Fibroblast of lung (primary cell): ENCODE results near the gene VAPB. TPM values are rescaled to one million over a fixed set of nuclear protein-coding genes. Genes with fewer than 3 reads are reported as not detected.

Source experiments
- DNase-seq, 2 donors: peaks; one replicate each; pipeline versions ENCODE4 v3.0.0 to v3.0.0-alpha.2; 2010; ENCODE audit warnings: low read depth in 2 of 2
- H2AFZ ChIP-seq: 2 replicates; pipeline ENCODE4 v1.5.1; 2012; ENCODE audit warnings: low read length, control low read depth, inconsistent platforms
- H3K27ac ChIP-seq: 2 replicates; pipeline ENCODE4 v1.5.1; 2011; ENCODE audit warnings: low read length, control low read depth; ENCODE audit not compliant: insufficient read depth
- H3K27me3 ChIP-seq: 2 replicates; pipeline ENCODE4 v1.5.1; 2011; ENCODE audit warnings: mild to moderate bottlenecking, low read length; ENCODE audit not compliant: control insufficient read depth, insufficient read depth
- H3K36me3 ChIP-seq: 2 replicates; pipeline ENCODE4 v1.5.1; 2011; ENCODE audit warnings: low read length; ENCODE audit not compliant: control insufficient read depth, insufficient read depth
- H3K4me1 ChIP-seq: 2 replicates; pipeline ENCODE4 v1.5.1; 2011; ENCODE audit warnings: low read length; ENCODE audit not compliant: control insufficient read depth, insufficient read depth; ENCODE audit errors: extremely low read depth
- H3K4me2 ChIP-seq: 2 replicates; pipeline ENCODE4 v1.5.1; 2011; ENCODE audit warnings: low read length, control low read depth; ENCODE audit not compliant: insufficient read depth; ENCODE audit errors: extremely low read depth
- H3K4me3 ChIP-seq, 4 experiments: fragments of 200-600 bp in 1 of 4; sonication (generic) in 1 of 4; replicated peaks in 1 of 4; 2 replicates each; pipeline ENCODE4 v1.5.1; 2011 to 2016; ENCODE audit warnings: low read length in 4 of 4, low read depth in 3 of 4, mild to moderate bottlenecking in 3 of 4, control low read depth in 2 of 4, inconsistent platforms in 1 of 4, mixed read lengths in 1 of 4; ENCODE audit not compliant: insufficient read depth in 1 of 4; ENCODE audit errors: control extremely low read depth in 1 of 4
- H3K79me2 ChIP-seq: 2 replicates; pipeline ENCODE4 v1.5.1; 2012; ENCODE audit warnings: mild to moderate bottlenecking, low read length, inconsistent platforms; ENCODE audit not compliant: control insufficient read depth, insufficient read depth
- H3K9ac ChIP-seq: 2 replicates; pipeline ENCODE4 v1.5.1; 2011; ENCODE audit warnings: mild to moderate bottlenecking, low read length, control low read depth; ENCODE audit not compliant: insufficient read depth
- H3K9me3 ChIP-seq: 2 replicates; pipeline ENCODE4 v1.5.1; 2012; ENCODE audit warnings: low read depth, low read length; ENCODE audit not compliant: control insufficient read depth, insufficient read depth
- H4K20me1 ChIP-seq: 2 replicates; pipeline ENCODE4 v1.5.1; 2011; ENCODE audit warnings: low read length; ENCODE audit not compliant: control insufficient read depth, insufficient read depth; ENCODE audit errors: extremely low read depth
- EZH2 ChIP-seq: IDR thresholded peaks from 2 replicates; pipeline ENCODE4 v1.5.1; 2012; ENCODE audit warnings: low read length, control low read depth, mild to moderate bottlenecking; ENCODE audit errors: missing control alignments
- polyA plus RNA-seq, 2 donors: library from polyadenylated mRNA; depleted of rRNA in 1 of 2; stranded (reverse) in 1 of 2; unstranded in 1 of 2; fragments of >200 nt; gene quantifications; 2 replicates each; pipeline ENCODE4 v1.2.1, GENCODE V29; 2011 to 2012; ENCODE audit warnings: missing spikeins in 1 of 2
- total RNA-seq: library from RNA; depleted of rRNA; stranded (reverse); fragments of >200 nt; gene quantifications from 2 replicates; pipeline ENCODE4 v1.2.1, GENCODE V29; 2014
- TF ChIP-seq, protein P1 (sequence below), 2 donors: IDR thresholded peaks in 1 of 2; conservative IDR thresholded peaks in 1 of 2; 1 replicate in 1 of 2; 2 replicates in 1 of 2; pipeline ENCODE4 v1.5.1; 2011 to 2012; ENCODE audit warnings: low read length in 2 of 2, control low read depth in 1 of 2, inconsistent platforms in 1 of 2, low read depth in 1 of 2, mild to moderate bottlenecking in 1 of 2

VAPB gene
- total and polyA plus RNA-seq, 2 donors (not counting 1 experiment from before 2014, with no cell fraction given), result 13.0 to 43.7 TPM

GRCh38 chr20:58471193-58472164, 82.5 kb downstream of the VAPB start:
- Histone ChIP-seq H3K4me1 (no peaks in the 10 kb centered on the region), H3K79me2 (no peaks in the 10 kb centered on the region), H3K9ac (no peak overlapping the region), H3K9me3 (no peaks in the 10 kb centered on the region), H3K4me3 (no peak overlapping the region), H4K20me1 (no peaks in the 10 kb centered on the region), H3K36me3 (no peaks in the 10 kb centered on the region), H3K27me3 (no peaks in the 10 kb centered on the region), H3K4me2 (no peak overlapping the region), H3K27ac (no peak overlapping the region), H2AFZ (no peak overlapping the region)
- peak in 1 of 2 donors; percentile 67 for DNase-seq
- no peak for TF ChIP-seq EZH2
- TF ChIP-seq, protein P1, sequence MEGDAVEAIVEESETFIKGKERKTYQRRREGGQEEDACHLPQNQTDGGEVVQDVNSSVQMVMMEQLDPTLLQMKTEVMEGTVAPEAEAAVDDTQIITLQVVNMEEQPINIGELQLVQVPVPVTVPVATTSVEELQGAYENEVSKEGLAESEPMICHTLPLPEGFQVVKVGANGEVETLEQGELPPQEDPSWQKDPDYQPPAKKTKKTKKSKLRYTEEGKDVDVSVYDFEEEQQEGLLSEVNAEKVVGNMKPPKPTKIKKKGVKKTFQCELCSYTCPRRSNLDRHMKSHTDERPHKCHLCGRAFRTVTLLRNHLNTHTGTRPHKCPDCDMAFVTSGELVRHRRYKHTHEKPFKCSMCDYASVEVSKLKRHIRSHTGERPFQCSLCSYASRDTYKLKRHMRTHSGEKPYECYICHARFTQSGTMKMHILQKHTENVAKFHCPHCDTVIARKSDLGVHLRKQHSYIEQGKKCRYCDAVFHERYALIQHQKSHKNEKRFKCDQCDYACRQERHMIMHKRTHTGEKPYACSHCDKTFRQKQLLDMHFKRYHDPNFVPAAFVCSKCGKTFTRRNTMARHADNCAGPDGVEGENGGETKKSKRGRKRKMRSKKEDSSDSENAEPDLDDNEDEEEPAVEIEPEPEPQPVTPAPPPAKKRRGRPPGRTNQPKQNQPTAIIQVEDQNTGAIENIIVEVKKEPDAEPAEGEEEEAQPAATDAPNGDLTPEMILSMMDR (conservative IDR thresholded peaks at IDR 0.05 in 1 of 2, IDR thresholded peaks at IDR 0.05 in 1 of 2; ENCODE audit: low read depth in 1 of 2, low read length in 2 of 2), result no peak

GRCh38 chr20:58472273-58473018, 83.4 kb downstream of the VAPB start:
- no peak overlapping the region for H3K27ac ChIP-seq
- no peak overlapping the region for H3K9ac ChIP-seq
- DNase-seq, result no peak
- no peak for TF ChIP-seq EZH2
- TF ChIP-seq, protein P1 (conservative IDR thresholded peaks at IDR 0.05 in 1 of 2, IDR thresholded peaks at IDR 0.05 in 1 of 2; ENCODE audit: low read depth in 1 of 2, low read length in 2 of 2), result no peak
- no peaks in the 10 kb centered on the region for H3K4me1 ChIP-seq
- H3K36me3 ChIP-seq, result no peaks in the 10 kb centered on the region
- H4K20me1 ChIP-seq, result no peaks in the 10 kb centered on the region
- H3K9me3 ChIP-seq, result no peaks in the 10 kb centered on the region
- H3K79me2 ChIP-seq, result no peaks in the 10 kb centered on the region
- no peak overlapping the region for H3K4me2 ChIP-seq
- no peak overlapping the region for H2AFZ ChIP-seq
- no peak overlapping the region for H3K4me3 ChIP-seq
- H3K27me3 ChIP-seq, result no peaks in the 10 kb centered on the region
